Measurements from ENCODE around the gene ASRGL1. TPM values are rescaled to one million over a fixed set of nuclear protein-coding genes. Genes with fewer than 3 reads are reported as not detected.

ASRGL1 gene
- total RNA-seq, 1 donor from 2014 or later = 54.8 TPM

DNA sequence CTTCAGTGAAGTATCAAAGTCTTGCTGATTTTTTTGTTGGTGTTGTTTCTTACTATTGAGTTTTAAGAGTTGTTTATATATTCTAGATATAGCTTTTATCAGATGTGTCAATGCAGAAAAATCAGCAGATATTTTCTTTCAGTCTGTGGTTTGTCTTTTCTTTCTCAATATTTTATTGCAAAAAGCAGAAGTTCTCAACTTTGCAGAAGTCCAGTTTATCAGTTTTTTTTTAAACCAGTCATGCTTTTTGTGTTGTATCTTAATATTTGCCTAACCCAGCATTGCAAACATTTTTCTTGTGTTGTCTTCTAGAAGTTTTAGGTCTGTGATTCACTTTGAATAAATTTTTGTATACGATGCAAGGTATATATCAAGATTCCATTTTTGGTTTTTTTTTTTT is 7.0 kb downstream of the ASRGL1 start:
- no peak for DNase-seq
- intact Hi-C loops (cut with DNase I) = no loop called here
- ATAC-seq = no peak
- no peaks in the 10 kb centered on the region for H3K36me3 ChIP-seq
- no peaks in the 10 kb centered on the region for H3K27me3 ChIP-seq
- H3K4me1 ChIP-seq = peaks cover 15% of the 10 kb centered on the region
- TF ChIP-seq, protein P1, sequence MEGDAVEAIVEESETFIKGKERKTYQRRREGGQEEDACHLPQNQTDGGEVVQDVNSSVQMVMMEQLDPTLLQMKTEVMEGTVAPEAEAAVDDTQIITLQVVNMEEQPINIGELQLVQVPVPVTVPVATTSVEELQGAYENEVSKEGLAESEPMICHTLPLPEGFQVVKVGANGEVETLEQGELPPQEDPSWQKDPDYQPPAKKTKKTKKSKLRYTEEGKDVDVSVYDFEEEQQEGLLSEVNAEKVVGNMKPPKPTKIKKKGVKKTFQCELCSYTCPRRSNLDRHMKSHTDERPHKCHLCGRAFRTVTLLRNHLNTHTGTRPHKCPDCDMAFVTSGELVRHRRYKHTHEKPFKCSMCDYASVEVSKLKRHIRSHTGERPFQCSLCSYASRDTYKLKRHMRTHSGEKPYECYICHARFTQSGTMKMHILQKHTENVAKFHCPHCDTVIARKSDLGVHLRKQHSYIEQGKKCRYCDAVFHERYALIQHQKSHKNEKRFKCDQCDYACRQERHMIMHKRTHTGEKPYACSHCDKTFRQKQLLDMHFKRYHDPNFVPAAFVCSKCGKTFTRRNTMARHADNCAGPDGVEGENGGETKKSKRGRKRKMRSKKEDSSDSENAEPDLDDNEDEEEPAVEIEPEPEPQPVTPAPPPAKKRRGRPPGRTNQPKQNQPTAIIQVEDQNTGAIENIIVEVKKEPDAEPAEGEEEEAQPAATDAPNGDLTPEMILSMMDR (IDR thresholded peaks at IDR 0.05) = no peak
- peak overlapping the region; percentile 19 for H3K4me3 ChIP-seq
- H3K27ac ChIP-seq = no peak overlapping the region
- H3K9me3 ChIP-seq = no peaks in the 10 kb centered on the region

DNA sequence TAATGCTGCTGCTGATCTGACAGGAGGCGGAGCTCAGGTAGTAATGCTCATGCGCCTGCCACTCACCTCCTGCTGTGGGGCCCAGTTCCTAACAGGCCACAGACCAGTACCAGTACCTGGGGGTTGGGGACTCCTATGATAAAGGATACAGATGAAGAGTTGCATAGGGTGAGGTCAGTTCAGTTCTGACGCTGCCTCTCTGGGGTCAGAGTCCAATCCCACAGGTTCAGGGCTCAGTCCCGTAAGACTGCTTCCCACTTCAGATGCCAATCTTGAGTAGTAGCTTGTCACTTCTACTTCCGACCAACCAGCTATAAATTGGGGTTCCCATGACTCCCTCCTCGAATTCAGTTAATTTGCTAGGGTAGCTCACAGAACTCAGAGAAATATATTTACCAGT is 8.6 kb downstream of the ASRGL1 start:
- ATAC-seq = peak; percentile 16
- H3K27me3 ChIP-seq = no peaks in the 10 kb centered on the region
- no peaks in the 10 kb centered on the region for H3K9me3 ChIP-seq
- TF ChIP-seq, protein P1 (IDR thresholded peaks at IDR 0.05) = no peak
- no peak overlapping the region for H3K4me3 ChIP-seq
- H3K27ac ChIP-seq = peak overlapping the region; percentile 17
- H3K4me1 ChIP-seq = peaks cover 5% of the 10 kb centered on the region
- intact Hi-C loops (cut with DNase I) = no loop called here
- no peaks in the 10 kb centered on the region for H3K36me3 ChIP-seq
- DNase-seq = no peak

DNA sequence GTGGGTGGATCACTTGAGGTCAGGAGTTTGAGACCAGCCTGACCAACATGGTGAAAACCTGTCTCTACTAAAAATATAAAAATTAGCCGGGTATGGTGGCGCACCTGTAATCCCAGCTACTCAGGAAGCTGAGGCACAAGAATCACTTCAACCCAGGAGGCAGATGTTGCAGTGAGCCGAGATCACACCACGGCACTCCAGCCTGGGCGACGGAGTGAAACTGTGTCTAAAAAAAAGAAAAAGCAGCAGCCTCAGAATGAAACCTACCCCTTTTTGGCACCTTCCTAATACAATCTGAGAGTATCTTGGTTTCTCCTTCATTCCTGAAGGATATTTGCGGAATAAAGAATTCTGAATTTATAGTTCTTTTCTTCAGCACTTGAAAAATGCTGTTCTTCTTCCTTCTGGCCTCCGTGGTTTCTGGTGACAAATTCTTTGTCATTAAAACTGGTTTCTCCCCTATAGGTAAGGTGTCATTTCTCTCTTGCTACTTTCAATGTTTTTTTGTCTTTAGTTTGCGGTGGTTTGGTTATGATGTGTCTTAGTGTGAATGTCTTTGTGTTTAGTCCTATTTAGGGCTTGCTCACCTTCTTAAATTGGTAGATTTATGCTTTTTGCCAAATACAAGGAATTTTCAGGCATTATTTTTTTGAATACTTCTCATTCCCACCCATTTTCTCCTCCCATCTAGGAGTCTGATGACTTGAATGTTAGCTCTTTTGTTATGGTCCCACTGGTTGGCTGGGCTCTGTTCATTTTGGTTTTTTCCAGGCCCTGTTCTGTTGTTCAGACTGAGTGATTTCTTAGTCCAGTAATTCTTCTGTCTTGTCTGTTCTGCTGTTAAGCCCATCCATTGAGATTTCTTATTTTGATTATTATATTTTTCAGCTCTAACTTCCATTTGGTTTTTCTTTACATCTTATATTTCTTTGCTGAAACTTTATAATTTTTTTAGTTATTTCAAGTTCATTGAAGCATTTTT is 15.4 kb downstream of the ASRGL1 start:
- Histone ChIP-seq H3K27me3 (no peaks in the 10 kb centered on the region), H3K4me1 (no peaks in the 10 kb centered on the region), H3K27ac (no peak overlapping the region), H3K9me3 (no peaks in the 10 kb centered on the region), H3K36me3 (peaks cover 4% of the 10 kb centered on the region), H3K4me3 (no peak overlapping the region)
- intact Hi-C loops (cut with DNase I) = no loop called here
- DNase-seq = no peak
- ATAC-seq = no peak
- TF ChIP-seq, protein P1 (IDR thresholded peaks at IDR 0.05) = no peak

DNA sequence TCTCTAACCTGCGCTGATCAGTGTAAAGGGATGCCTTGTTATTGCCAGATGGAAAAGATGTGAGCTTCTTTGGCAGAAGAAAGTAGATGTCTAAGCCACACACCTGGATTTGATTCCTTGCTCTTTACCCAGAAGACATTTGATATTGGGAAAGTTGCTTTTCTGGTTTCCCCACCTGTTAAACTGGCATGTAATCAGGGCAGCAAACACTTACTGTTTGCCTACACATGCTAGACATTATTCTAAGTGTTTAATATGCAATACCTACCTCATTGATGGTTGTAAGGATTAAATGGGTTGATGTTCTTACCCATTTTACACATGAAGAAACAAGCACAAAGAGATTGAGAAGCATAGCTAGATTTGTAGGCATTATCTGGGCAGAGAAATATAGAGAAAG is 16.6 kb downstream of the ASRGL1 start:
- no peak overlapping the region for H3K27ac ChIP-seq
- DNase-seq (no peak), ATAC-seq (peak; percentile 63)
- H3K4me1 ChIP-seq = no peaks in the 10 kb centered on the region
- H3K36me3 ChIP-seq = peaks cover 13% of the 10 kb centered on the region
- H3K27me3 ChIP-seq = no peaks in the 10 kb centered on the region
- intact Hi-C loops (cut with DNase I) = no loop called here
- H3K9me3 ChIP-seq = no peaks in the 10 kb centered on the region
- H3K4me3 ChIP-seq = no peak overlapping the region
- TF ChIP-seq, protein P1 (IDR thresholded peaks at IDR 0.05) = no peak

DNA sequence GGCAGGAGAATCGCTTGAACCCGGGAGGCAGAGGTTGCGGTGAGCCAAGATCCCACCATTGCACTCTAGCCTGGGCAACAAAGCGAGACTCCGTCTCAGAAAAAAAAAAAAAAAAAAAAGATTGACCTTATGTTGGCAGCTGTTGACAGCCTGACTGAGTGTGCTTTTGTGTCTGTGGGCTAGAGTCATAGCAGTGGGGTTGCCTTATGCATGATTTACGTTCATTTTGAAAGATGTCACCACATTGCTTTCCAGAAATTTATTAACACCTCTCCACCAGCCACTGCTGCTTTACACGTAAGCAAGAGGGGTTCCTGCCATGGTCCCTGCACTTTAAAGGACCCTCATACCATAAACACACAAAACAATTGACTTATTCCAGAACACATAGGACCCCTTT is 21.0 kb downstream of the ASRGL1 start:
- Histone ChIP-seq H3K4me1 (no peaks in the 10 kb centered on the region), H3K27ac (no peak overlapping the region), H3K4me3 (no peak overlapping the region), H3K9me3 (no peaks in the 10 kb centered on the region), H3K36me3 (peaks cover 14% of the 10 kb centered on the region), H3K27me3 (no peaks in the 10 kb centered on the region)
- TF ChIP-seq, protein P1 (IDR thresholded peaks at IDR 0.05) = no peak
- ATAC-seq (no peak), DNase-seq (no peak)
- intact Hi-C loops (cut with DNase I) = no loop called here

All from upper lobe of right lung (tissue), 1 donor.